SU-DHL-6 (cell line): ENCODE measurements around the gene ZNF747.

Source experiments
- H2AFZ ChIP-seq: fragments of 200-600 bp; sonication (generic); 2 replicates; pipeline ENCODE4 v1.6.1; 2014; ENCODE audit warnings: low read depth, mild to moderate bottlenecking, moderate library complexity, mixed read lengths, antibody characterized with exemption, low read length; ENCODE audit not compliant: severe bottlenecking
- H3F3A ChIP-seq: fragments of 200-600 bp; shearing (Covaris generic); 2 replicates; pipeline ENCODE4 v1.6.0; 2016; ENCODE audit warnings: antibody characterized with exemption, mild to moderate bottlenecking; ENCODE audit not compliant: insufficient read depth
- H3K27ac ChIP-seq: fragments of 200-600 bp; sonication (generic); 2 replicates; pipeline ENCODE4 v1.5.1; 2016; ENCODE audit warnings: low read depth, mild to moderate bottlenecking, low read length, moderate library complexity, mixed read lengths
- H3K27me3 ChIP-seq: fragments of 200-600 bp; sonication (generic), shearing (Covaris generic); 2 replicates; pipeline ENCODE4 v1.6.0; 2014; ENCODE audit warnings: mild to moderate bottlenecking, low read length
- H3K36me3 ChIP-seq: fragments of 200-600 bp; sonication (generic); 2 replicates; pipeline ENCODE4 v1.6.1; 2014; ENCODE audit warnings: mild to moderate bottlenecking, low read length, mixed read lengths
- H3K4me2 ChIP-seq: fragments of 300-600, 200-600 bp; shearing (Covaris generic), sonication (generic); 2 replicates; pipeline ENCODE4 v1.6.0; 2014; ENCODE audit warnings: low read length, low read depth, mild to moderate bottlenecking; ENCODE audit not compliant: poor library complexity, severe bottlenecking
- H3K4me3 ChIP-seq: fragments of 200-600 bp; sonication (generic); 2 replicates; pipeline ENCODE4 v1.5.1; 2014; ENCODE audit warnings: antibody characterized with exemption, low read length, mild to moderate bottlenecking, mixed read lengths; ENCODE audit not compliant: insufficient read depth, poor library complexity, severe bottlenecking
- H3K79me2 ChIP-seq: fragments of 200-600 bp; sonication (generic); 2 replicates; pipeline ENCODE4 v1.6.1; 2014; ENCODE audit warnings: mild to moderate bottlenecking, low read length, moderate library complexity; ENCODE audit not compliant: insufficient read depth
- H3K9ac ChIP-seq: fragments of 200-600 bp; sonication (generic); 2 replicates; pipeline ENCODE4 v1.7.0; 2014; ENCODE audit warnings: mild to moderate bottlenecking, low read length
- H3K9me2 ChIP-seq: fragments of 200-600 bp; sonication (generic); replicated peaks from 2 replicates; pipeline ENCODE4 v1.6.1; 2014; ENCODE audit warnings: low read length; ENCODE audit not compliant: insufficient read depth
- H3K9me3 ChIP-seq: fragments of 200-600 bp; sonication (generic); 2 replicates; pipeline ENCODE4 v1.6.1; 2014; ENCODE audit warnings: low read length, mixed read lengths; ENCODE audit not compliant: insufficient read depth
- H4K20me1 ChIP-seq: fragments of 200-600 bp; sonication (generic); 2 replicates; pipeline ENCODE4 v1.6.1; 2014; ENCODE audit warnings: low read depth, mild to moderate bottlenecking, antibody characterized with exemption, low read length, moderate library complexity, mixed read lengths
- CTCF ChIP-seq: fragments of 200-600 bp; sonication (generic); IDR thresholded peaks from one replicate; pipeline ENCODE4 v1.5.1; 2017; ENCODE audit warnings: antibody characterized with exemption, mild to moderate bottlenecking, low read length, moderate library complexity; ENCODE audit not compliant: insufficient read depth, poor library complexity, severe bottlenecking
- EZH2phosphoT487 ChIP-seq: fragments of 200-600 bp; sonication (generic), shearing (Covaris generic); conservative IDR thresholded peaks from 2 replicates; pipeline ENCODE4 v1.6.1; 2018; ENCODE audit warnings: mild to moderate bottlenecking, antibody characterized with exemption, low read length, moderate library complexity, mixed read lengths

Gene ZNF747

GRCh38 chr16:30567160-30567990 is 32.7 kb upstream of the ZNF747 start:
- no peak overlapping the region for H3K27ac ChIP-seq
- no peak overlapping the region for H2AFZ ChIP-seq
- no peaks in the 10 kb centered on the region for H3K36me3 ChIP-seq
- no peak for TF ChIP-seq CTCF
- no peak for TF ChIP-seq EZH2phosphoT487
- no peaks in the 10 kb centered on the region for H3K9me2 ChIP-seq
- no peak overlapping the region for H3K4me2 ChIP-seq
- H3K4me3 ChIP-seq, result no peak overlapping the region
- peaks cover 2% of the 10 kb centered on the region; the same call in 1 of the 2 replicates for H3K79me2 ChIP-seq
- no peaks in the 10 kb centered on the region for H3K9me3 ChIP-seq
- peak overlapping the region; percentile 7; the same call in 1 of the 2 replicates for H3K9ac ChIP-seq
- H3F3A ChIP-seq, result no peaks in the 10 kb centered on the region
- H4K20me1 ChIP-seq, result no peaks in the 10 kb centered on the region
- H3K27me3 ChIP-seq, result no peaks in the 10 kb centered on the region

- Histone ChIP-seq H3K4me2 (no peak overlapping the region), H3F3A (no peaks in the 10 kb centered on the region), H3K79me2 (no peaks in the 10 kb centered on the region), H3K9me3 (no peaks in the 10 kb centered on the region), H3K27me3 (no peaks in the 10 kb centered on the region), H4K20me1 (no peaks in the 10 kb centered on the region), H2AFZ (no peak overlapping the region), H3K9me2 (no peaks in the 10 kb centered on the region), H3K9ac (no peak overlapping the region), H3K4me3 (no peak overlapping the region), H3K27ac (no peak overlapping the region), H3K36me3 (no peaks in the 10 kb centered on the region)
- TF ChIP-seq EZH2phosphoT487 (no peak), CTCF (no peak)
Observed at GRCh38 chr16:30566531-30566930, 31.9 kb upstream of the ZNF747 start.

DNA sequence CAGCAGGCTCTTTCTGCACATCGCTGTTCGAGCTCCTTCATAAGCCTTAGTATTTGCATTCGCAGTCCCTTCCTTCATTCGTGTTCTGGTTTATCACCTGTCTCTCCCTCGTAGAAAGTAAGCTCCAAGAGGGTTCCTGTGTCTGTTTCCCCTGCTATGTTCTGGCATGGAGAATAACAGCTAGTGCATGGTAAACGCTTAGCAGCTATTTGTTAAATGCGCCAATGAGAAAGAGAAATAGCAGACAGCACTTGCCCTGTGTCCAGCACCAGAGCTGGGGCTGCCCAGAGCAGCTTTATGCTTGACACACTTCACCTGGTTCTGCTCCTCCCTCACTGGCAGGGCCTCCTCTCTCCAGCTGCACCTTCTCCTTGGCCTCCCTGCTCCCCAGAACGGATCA is 31.3 kb upstream of the ZNF747 start:
- Histone ChIP-seq H3K9ac (no peak overlapping the region), H3K9me2 (no peaks in the 10 kb centered on the region), H4K20me1 (no peaks in the 10 kb centered on the region), H3K4me2 (no peak overlapping the region), H3F3A (no peaks in the 10 kb centered on the region), H2AFZ (no peak overlapping the region), H3K9me3 (no peaks in the 10 kb centered on the region), H3K27me3 (no peaks in the 10 kb centered on the region), H3K27ac (no peak overlapping the region), H3K4me3 (no peak overlapping the region), H3K79me2 (no peaks in the 10 kb centered on the region), H3K36me3 (no peaks in the 10 kb centered on the region)
- no peak for TF ChIP-seq EZH2phosphoT487
- no peak for TF ChIP-seq CTCF
